NCI-H128 (cell line): Measurements from ENCODE around the gene SLC22A5.
"Not testable (repeated sequence)": the region's sequence is repeated elsewhere in the genome, so short reads cannot be mapped to it uniquely, and the experiment has no call there.

Source experiments
- DNase-seq: peaks from one replicate; lab custom pipeline; 2025; ENCODE audit not compliant: unreplicated experiment; lab: John Stamatoyannopoulos, UW

SLC22A5 gene

GRCh38 chr5:132426525-132427138 lies 57.1 kb downstream of the SLC22A5 start:
- DNase-seq, result no peak

GRCh38 chr5:132427281-132428146 lies 58.0 kb downstream of the SLC22A5 start:
- DNase-seq, result no peak

GRCh38 chr5:132428147-132428482 lies 58.6 kb downstream of the SLC22A5 start:
- DNase-seq, result no peak

DNA sequence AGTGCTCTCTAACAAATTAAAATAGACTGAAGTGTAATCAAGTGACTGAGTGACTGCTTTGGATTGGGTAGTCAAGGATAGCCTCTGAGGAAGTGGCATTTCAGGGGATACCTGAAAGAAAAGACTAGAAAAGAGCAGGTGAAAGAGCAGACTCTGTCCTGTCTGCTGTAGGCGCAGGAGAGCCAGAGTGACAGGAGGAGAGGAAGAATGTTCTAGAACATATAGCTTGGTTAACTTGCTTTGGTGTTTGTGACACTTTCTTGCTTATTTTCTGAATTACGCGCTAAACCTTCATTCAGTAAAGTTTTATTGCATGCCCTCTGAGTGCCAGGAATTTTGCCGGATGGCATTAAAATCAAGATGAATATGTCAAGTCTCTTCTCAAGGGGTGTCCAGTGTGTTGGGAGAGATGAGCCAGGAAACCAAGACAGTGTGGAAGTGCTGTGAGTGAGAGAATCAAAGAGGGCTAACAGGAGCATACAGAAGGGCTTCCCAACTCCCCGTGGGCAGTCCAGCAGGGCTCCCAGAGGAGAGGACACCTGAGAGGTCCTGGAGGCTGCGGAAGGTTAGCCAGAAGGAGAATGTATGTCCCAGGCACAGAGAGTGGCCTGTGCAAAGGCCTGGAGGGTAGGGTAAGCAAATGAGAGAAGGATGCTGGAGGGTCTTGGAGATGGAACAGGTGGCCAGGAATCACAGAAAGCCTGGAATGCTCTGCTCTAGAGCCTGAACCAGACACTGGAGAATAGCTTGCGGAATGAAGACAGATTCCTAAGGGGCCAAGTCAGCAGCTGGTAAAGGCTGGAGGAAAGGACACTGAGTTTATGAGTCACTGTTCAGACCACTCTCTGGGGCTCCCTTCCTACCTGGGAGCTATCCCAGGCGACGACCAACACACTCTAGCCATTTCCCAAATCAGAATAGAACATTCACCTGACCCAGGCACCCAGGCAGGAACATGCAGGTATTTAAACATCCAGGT lies 59.3 kb downstream of the SLC22A5 start:
- no peak for DNase-seq

DNA sequence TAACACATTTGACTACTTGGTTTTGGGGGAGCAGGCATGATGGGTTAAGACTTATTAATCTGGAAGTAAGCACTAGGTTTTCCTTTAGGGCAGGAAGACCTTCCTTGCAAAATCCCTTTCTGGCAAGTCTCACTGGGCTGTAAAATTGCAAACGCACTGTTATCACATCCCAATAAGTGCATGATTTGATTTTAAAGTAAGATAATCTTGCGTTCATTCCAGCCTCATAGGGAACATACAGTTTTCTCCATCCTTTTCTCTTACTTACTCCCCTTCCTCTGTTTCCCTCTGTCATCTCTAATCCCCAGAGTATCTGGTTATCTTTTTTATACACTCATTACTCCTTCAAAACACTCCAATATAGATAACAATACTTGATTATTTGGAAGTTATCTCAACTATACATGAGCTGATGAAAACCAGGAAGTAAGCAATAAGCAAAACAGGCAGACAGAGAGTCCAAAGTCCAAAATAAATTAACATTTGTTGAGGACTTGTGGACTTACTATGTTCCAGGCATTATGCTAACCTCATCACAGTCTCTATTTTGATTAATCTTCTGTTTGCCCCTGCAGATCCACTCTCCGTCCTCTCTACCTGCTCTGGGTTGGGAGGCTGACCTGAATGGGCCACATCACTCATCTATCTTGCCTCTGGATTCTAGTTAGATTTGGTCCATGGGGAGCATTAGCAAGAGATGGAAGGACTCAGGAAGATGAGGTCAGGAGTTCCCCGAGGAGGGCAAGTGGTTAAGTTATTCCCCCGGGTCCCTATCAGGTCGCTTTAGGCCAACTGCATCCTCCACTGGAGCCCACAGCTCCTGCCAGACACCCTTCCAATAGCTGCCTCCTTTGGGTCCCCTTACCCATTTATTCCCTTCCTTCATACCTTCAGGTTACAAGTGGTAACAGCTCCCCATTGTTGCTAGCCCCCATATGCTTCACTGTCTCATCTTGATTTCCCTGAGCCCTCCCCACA lies 60.2 kb downstream of the SLC22A5 start:
- DNase-seq, result no peak

DNA sequence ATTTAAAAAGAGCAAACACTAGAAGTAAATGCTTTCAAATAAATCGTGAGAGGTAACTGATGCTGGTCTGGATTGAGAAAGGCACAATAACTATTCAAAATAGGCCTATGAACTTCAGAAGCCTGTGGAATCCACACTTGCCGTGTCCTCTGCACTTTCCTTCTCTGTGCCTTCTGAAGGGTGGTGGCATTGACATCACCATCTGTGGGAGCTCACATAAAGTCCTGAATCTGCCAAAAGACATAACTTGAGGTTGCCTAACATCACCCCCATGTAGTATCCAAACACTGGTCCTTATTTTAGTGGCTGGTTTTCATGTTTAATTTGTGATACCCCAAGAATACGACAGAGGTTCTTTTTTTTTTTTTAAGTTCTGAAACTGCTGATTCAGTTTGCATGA lies 61.2 kb downstream of the SLC22A5 start:
- no peak for DNase-seq

DNA sequence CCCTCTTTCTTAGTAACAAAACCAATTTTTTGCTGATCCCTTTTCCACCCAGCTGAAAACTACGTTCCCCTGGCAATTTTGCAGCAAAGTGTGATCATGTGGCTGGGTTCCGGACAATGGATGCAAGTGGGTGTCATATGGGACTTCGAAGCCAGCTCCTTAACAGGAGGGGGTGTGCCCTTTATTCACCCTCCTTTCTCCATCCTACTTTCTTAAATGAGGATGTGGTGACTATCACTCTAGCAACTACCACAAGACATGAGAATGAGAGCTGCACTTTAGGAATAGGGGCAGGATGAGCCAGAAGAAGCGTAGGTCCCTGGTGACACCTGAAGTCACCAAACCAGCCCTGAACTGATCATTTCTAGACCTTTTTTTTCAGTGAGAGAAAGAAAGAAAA lies 62.1 kb downstream of the SLC22A5 start:
- no peak for DNase-seq

DNA sequence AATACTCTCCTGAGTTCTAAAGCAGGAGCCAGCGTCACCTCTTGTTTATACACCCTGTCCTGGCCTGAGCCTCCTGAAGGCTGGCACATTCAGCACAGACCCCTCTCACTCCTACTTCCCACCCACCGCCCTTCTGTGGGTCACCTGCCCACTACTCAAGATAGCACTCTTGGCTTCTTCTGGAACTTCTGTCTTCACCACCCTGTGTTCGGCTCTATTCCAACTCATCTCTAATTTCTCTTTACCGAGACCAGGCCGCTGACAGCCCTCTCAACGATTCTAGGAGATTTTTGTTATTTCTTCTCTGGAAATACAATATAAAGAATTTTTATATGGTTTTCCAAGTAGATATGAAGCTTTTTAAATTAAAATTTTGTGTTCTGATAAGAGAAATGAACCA lies 63.6 kb downstream of the SLC22A5 start:
- no peak for DNase-seq

DNA sequence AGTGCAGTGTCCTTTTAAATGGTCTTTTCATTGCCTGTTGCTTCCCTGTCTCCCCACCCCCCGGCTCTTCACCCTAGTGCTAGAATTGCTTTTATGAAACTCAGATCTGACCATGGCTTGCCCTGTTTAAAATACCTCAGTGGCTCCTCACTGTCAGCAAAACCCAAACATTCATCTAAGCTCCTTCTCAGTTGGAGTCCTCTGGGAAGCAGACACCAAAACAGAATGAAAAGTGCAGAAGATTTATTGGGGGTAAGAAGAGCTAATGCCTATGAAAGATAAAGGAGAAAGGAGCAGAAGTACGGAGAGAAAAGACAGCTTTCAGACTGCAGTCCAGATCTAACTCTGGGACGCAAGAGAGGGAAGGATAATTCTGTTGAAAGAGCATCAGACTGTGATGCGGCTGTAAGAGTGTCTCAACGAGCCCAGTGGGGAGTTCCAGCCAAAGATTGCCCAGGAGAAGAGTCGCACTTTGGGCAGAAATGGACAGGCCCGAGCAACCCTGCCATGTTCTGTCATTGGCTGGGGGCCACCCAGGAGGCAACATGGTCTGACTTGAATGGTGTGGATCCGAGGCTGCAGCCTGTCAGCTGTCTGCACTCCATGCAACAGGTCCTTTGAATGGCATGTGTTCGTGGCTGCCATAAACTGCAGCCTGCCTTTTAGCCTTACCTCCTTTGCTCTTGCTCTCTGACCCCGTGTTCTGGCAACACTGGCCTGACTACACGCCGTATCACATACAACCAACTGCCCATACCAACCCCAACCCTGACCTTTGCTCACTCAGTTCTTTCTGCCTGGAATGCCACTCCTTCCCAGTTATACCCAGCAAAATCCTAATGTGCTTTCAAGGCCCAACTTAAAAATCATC lies 65.1 kb downstream of the SLC22A5 start:
- no peak for DNase-seq

- DNase-seq, result no peak
Measured at GRCh38 chr5:132435447-132435846, 65.9 kb downstream of the SLC22A5 start.

DNA sequence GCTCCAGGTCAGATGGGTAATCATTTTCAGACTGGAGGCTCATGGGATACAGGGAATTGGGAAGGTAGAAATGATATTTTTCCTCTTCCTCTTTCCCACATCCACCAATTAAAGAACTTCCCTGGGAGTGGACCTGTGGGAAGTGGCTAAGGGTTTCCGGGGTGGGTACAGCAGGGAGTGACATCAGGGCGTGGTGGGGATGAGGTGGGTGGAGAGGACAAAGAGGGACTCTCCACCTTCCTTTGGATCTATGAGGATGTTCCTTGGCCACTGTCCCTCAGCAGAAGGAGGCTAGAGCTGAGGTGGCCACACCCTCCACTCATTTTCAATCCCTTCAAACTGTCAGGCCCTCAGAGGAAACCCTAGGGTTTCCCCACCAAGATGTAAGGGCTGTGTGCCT lies 66.4 kb downstream of the SLC22A5 start:
- DNase-seq, result no peak

- DNase-seq, result no peak
Measured at GRCh38 chr5:132436936-132437335, 67.4 kb downstream of the SLC22A5 start.

DNA sequence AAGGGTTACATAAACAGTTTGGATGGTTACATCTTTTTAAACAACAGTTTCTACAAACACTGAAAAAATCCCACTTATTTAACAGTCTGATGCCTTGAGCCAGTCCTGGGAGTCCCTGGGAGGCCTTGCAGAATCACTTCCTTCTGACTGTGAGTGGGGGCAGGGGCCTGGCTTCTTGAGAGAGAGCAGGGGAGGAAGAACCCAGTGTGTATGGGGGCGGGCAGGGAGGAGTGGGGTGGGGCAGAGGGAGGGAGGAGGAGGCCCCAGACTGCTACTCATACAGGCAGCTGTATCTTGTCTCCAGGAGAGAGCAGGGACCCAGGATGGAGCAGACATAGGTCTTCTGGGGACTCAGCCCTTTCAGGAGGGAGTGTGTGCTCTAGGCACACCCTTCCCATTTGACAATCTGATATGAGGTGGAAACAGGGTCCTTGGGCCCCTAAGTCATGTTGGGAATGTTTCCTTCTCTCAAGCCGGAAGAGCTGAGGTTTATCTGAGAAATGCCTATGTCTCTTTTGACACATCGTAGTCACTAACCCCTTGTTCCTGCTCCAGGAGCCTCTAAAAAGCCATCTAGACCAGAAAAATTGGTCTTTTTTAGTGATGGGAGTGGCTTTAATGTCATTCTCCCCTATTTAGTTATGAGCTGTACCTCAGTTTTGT lies 68.2 kb downstream of the SLC22A5 start:
- no peak for DNase-seq

GRCh38 chr5:132438267-132438645 lies 68.7 kb downstream of the SLC22A5 start:
- DNase-seq, result not testable (repeated sequence)

DNA sequence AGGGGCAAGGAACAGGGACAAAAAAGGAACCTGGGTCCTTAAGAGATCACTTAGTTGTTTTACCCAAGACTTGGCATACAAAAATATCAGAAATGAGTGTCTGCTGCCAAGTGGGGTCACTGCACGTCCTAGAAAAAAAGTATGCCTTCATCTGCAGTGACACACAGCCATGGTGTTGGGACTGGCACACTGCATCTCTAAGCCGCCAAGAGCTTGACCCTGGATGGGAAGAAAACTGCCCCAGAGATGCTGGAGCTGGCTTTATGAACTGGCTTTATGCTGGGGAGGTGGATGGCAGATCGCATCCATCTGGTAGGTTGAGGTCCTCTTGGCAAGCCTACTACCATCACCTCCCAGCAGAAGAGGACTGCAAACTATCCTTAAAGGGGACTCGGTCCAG lies 69.4 kb downstream of the SLC22A5 start:
- no peak for DNase-seq

- no peak for DNase-seq
Measured at GRCh38 chr5:132439521-132440089, 70.1 kb downstream of the SLC22A5 start.

GRCh38 chr5:132444061-132444460 lies 74.6 kb downstream of the SLC22A5 start:
- DNase-seq, result no peak
